Astrocyte (in vitro differentiated cells and primary cell): ENCODE data around the gene FBXL7. TPM values are rescaled to one million over a fixed set of nuclear protein-coding genes. Genes with fewer than 3 reads are reported as not detected.

Source experiments
- DNase-seq: peaks from one replicate; pipeline ENCODE4 v3.0.0-alpha.2; 2010; ENCODE audit warnings: low read depth
- FAIRE-seq: peaks from 2 replicates; lab custom pipeline; 2011; peaks lifted over from hg19 to GRCh38; lab: Jason Lieb, UNC
- H2AFZ ChIP-seq: 2 replicates; pipeline ENCODE4 v1.6.0; 2012; ENCODE audit warnings: low read depth, low read length, inconsistent platforms
- H3K27ac ChIP-seq: 2 replicates; pipeline ENCODE4 v1.5.1; 2011; ENCODE audit warnings: low read depth, low read length, inconsistent platforms
- H3K27me3 ChIP-seq: 2 replicates; pipeline ENCODE4 v1.6.0; 2011; ENCODE audit warnings: low read length, inconsistent platforms; ENCODE audit not compliant: insufficient read depth
- H3K36me3 ChIP-seq: 2 replicates; pipeline ENCODE4 v1.5.1; 2011; ENCODE audit warnings: low read length, inconsistent platforms; ENCODE audit not compliant: insufficient read depth
- H3K4me1 ChIP-seq: 2 replicates; pipeline ENCODE4 v1.5.1; 2011; ENCODE audit warnings: low read length, inconsistent platforms; ENCODE audit not compliant: insufficient read depth
- H3K4me2 ChIP-seq: 2 replicates; pipeline ENCODE4 v1.6.0; 2012; ENCODE audit warnings: low read length, inconsistent platforms
- H3K4me3 ChIP-seq: 2 replicates; pipeline ENCODE4 v1.5.1; 2011; ENCODE audit warnings: low read depth, mild to moderate bottlenecking, low read length, inconsistent platforms; ENCODE audit not compliant: insufficient read depth
- H3K79me2 ChIP-seq: 2 replicates; pipeline ENCODE4 v1.6.0; 2012; ENCODE audit warnings: mild to moderate bottlenecking, low read length, inconsistent platforms; ENCODE audit not compliant: insufficient read depth
- H3K9ac ChIP-seq: 2 replicates; pipeline ENCODE4 v1.6.0; 2012; ENCODE audit warnings: mild to moderate bottlenecking, low read length, inconsistent platforms
- H3K9me3 ChIP-seq: 2 replicates; pipeline ENCODE4 v1.5.1; 2012; ENCODE audit warnings: low read depth, mild to moderate bottlenecking, low read length, inconsistent platforms; ENCODE audit not compliant: insufficient read depth
- H4K20me1 ChIP-seq: 2 replicates; pipeline ENCODE4 v1.6.0; 2012; ENCODE audit warnings: low read length, inconsistent platforms; ENCODE audit not compliant: insufficient read depth
- H3K27ac Mint-ChIP-seq: one replicate; pipeline ENCODE4 v1.8.0; 2021; ENCODE audit warnings: mild to moderate bottlenecking, mixed read lengths; ENCODE audit not compliant: unreplicated experiment
- H3K27me3 Mint-ChIP-seq: one replicate; pipeline ENCODE4 v1.8.0; 2021; ENCODE audit warnings: low read depth, mixed read lengths; ENCODE audit not compliant: unreplicated experiment
- H3K36me3 Mint-ChIP-seq: one replicate; pipeline ENCODE4 v1.8.0; 2021; ENCODE audit warnings: low read depth, mixed read lengths; ENCODE audit not compliant: unreplicated experiment
- H3K4me1 Mint-ChIP-seq: one replicate; pipeline ENCODE4 v1.8.0; 2021; ENCODE audit warnings: low read depth, mixed read lengths; ENCODE audit not compliant: unreplicated experiment
- H3K4me3 Mint-ChIP-seq: one replicate; pipeline ENCODE4 v1.8.0; 2021; ENCODE audit warnings: mild to moderate bottlenecking, moderate library complexity, mixed read lengths; ENCODE audit not compliant: unreplicated experiment
- H3K9me3 Mint-ChIP-seq: one replicate; pipeline ENCODE4 v1.8.0; 2021; ENCODE audit warnings: mild to moderate bottlenecking, mixed read lengths; ENCODE audit not compliant: unreplicated experiment
- CTCF ChIP-seq: IDR thresholded peaks from 2 replicates; pipeline ENCODE4 v1.5.1; 2011; ENCODE audit warnings: low read depth, mild to moderate bottlenecking, inconsistent platforms, low read length, moderate library complexity; ENCODE audit not compliant: insufficient read depth
- EZH2 ChIP-seq: IDR thresholded peaks from 2 replicates; pipeline ENCODE4 v1.6.1; 2012; ENCODE audit warnings: mild to moderate bottlenecking, low read length, inconsistent platforms; ENCODE audit not compliant: insufficient read depth
- total RNA-seq: library from RNA; stranded (reverse); gene quantifications from 2 replicates; pipeline ENCODE4 v1.2.1, GENCODE V29; 2021

Gene FBXL7
- total RNA-seq, 1 donor from 2014 or later, result 21.0 TPM

GRCh38 chr5:15669826-15670225 lies 169.8 kb downstream of the FBXL7 start:
- no peak for DNase-seq
- peaks cover 29% of the 10 kb centered on the region for H4K20me1 ChIP-seq

GRCh38 chr5:15674716-15675115 lies 174.7 kb downstream of the FBXL7 start:
- no peaks in the 10 kb centered on the region for H3K4me1 ChIP-seq

More at GRCh38 chr5:15669826-15670225, 169.8 kb downstream of the FBXL7 start:
- FAIRE-seq, result no peak
- H3K4me1 Mint-ChIP-seq, result peaks cover 17% of the 10 kb centered on the region
- TF ChIP-seq EZH2 (no peak), CTCF (no peak)
- H3K4me3 Mint-ChIP-seq, result no peak overlapping the region
- no peak overlapping the region for H2AFZ ChIP-seq
- H3K4me1 ChIP-seq, result peaks cover 3% of the 10 kb centered on the region
- H3K27me3 ChIP-seq, result no peaks in the 10 kb centered on the region
- H3K9me3 ChIP-seq, result no peaks in the 10 kb centered on the region
- H3K27ac ChIP-seq, result no peak overlapping the region
- peaks cover 3% of the 10 kb centered on the region for H3K36me3 Mint-ChIP-seq
- no peaks in the 10 kb centered on the region for H3K9me3 Mint-ChIP-seq
- no peaks in the 10 kb centered on the region for H3K36me3 ChIP-seq
- no peak overlapping the region for H3K4me2 ChIP-seq
- peaks cover 36% of the 10 kb centered on the region for H3K79me2 ChIP-seq
- H3K4me3 ChIP-seq, result no peak overlapping the region
- H3K9ac ChIP-seq, result no peak overlapping the region
- H3K27me3 Mint-ChIP-seq, result no peaks in the 10 kb centered on the region
- no peak overlapping the region for H3K27ac Mint-ChIP-seq

More at GRCh38 chr5:15674716-15675115, 174.7 kb downstream of the FBXL7 start:
- FAIRE-seq (no peak), DNase-seq (no peak)
- Mint-ChIP-seq H3K27me3 (no peaks in the 10 kb centered on the region), H3K9me3 (peaks cover 2% of the 10 kb centered on the region), H3K4me1 (peaks cover 20% of the 10 kb centered on the region), H3K4me3 (no peak overlapping the region), H3K27ac (no peak overlapping the region), H3K36me3 (peaks cover 3% of the 10 kb centered on the region)
- no peaks in the 10 kb centered on the region for H3K36me3 ChIP-seq
- H3K27ac ChIP-seq, result no peak overlapping the region
- H3K79me2 ChIP-seq, result peaks cover 3% of the 10 kb centered on the region
- TF ChIP-seq CTCF, result no peak
- TF ChIP-seq EZH2, result no peak
- no peak overlapping the region for H3K4me2 ChIP-seq
- no peak overlapping the region for H3K9ac ChIP-seq
- H2AFZ ChIP-seq, result no peak overlapping the region
- H3K4me3 ChIP-seq, result no peak overlapping the region
- no peaks in the 10 kb centered on the region for H3K9me3 ChIP-seq
- H4K20me1 ChIP-seq, result peaks cover 11% of the 10 kb centered on the region
- no peaks in the 10 kb centered on the region for H3K27me3 ChIP-seq
